Endothelial cell of umbilical vein (primary cell): ENCODE measurements around the gene FAXDC2.
"Not testable (repeated sequence)": the region's sequence is repeated elsewhere in the genome, so short reads cannot be mapped to it uniquely, and the experiment has no call there.

ENCODE experiments used
- CTCF ChIP-seq, 2 donors: IDR thresholded peaks; 1 replicate in 1 of 2; 2 replicates in 1 of 2; pipeline ENCODE4 v1.5.1; 2011; ENCODE audit warnings: low read length in 2 of 2, mild to moderate bottlenecking in 2 of 2, moderate library complexity in 2 of 2, control low read depth in 1 of 2, inconsistent platforms in 1 of 2, low read depth in 1 of 2; ENCODE audit not compliant: insufficient read depth in 1 of 2; ENCODE audit errors: extremely low read depth in 1 of 2
- EZH2 ChIP-seq: IDR thresholded peaks from 2 replicates; pipeline ENCODE4 v1.6.1; 2012; ENCODE audit warnings: borderline replicate concordance, low read depth, mild to moderate bottlenecking, moderate library complexity, low read length, inconsistent platforms; ENCODE audit not compliant: severe bottlenecking
- GATA2 ChIP-seq: IDR thresholded peaks from 2 replicates; pipeline ENCODE4 v1.7.0; 2011; ENCODE audit warnings: low read depth, mild to moderate bottlenecking, moderate library complexity, mixed read lengths, low read length; ENCODE audit not compliant: insufficient read length, insufficient read depth
- JUN ChIP-seq: IDR thresholded peaks from 2 replicates; pipeline ENCODE4 v1.6.1; 2011; ENCODE audit warnings: borderline replicate concordance, low read depth; ENCODE audit not compliant: insufficient read length, insufficient read depth
- MYC ChIP-seq: IDR thresholded peaks from one replicate; pipeline ENCODE4 v1.6.1; 2011; ENCODE audit warnings: mild to moderate bottlenecking, low read depth, low read length
- POLR2A ChIP-seq: IDR thresholded peaks from 2 replicates; pipeline ENCODE4 v1.6.1; 2012; ENCODE audit warnings: low read depth, mild to moderate bottlenecking, control low read depth, low read length

- not testable (repeated sequence) for TF ChIP-seq CTCF (IDR thresholded peaks at IDR 0.05; ENCODE audit: extremely low read depth in 1 of 2, insufficient read depth in 1 of 2, low read depth in 1 of 2, low read length in 2 of 2); POLR2A; MYC; EZH2; JUN; GATA2
These were observed 14.7 kb downstream of the FAXDC2 start for GRCh38 chr5:154835701-154836052.
